T-helper 2 cell (primary cell): ENCODE results near the gene CENPB.
"Not testable (repeated sequence)": the region's sequence is repeated elsewhere in the genome, so short reads cannot be mapped to it uniquely, and the experiment has no call there.

Experiments used
- DNase-seq, 5 experiments: peaks; one replicate each; pipeline versions ENCODE4 v3.0.0 to v3.0.0-alpha.2; 2012 to 2022
- total RNA-seq, 2 donors: gene quantifications; one replicate each; lab custom pipeline; 2026; lab: John Stamatoyannopoulos, UW

Gene CENPB, protein sequence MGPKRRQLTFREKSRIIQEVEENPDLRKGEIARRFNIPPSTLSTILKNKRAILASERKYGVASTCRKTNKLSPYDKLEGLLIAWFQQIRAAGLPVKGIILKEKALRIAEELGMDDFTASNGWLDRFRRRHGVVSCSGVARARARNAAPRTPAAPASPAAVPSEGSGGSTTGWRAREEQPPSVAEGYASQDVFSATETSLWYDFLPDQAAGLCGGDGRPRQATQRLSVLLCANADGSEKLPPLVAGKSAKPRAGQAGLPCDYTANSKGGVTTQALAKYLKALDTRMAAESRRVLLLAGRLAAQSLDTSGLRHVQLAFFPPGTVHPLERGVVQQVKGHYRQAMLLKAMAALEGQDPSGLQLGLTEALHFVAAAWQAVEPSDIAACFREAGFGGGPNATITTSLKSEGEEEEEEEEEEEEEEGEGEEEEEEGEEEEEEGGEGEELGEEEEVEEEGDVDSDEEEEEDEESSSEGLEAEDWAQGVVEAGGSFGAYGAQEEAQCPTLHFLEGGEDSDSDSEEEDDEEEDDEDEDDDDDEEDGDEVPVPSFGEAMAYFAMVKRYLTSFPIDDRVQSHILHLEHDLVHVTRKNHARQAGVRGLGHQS
- total RNA-seq, result 43.7 to 48.6 reads per million in 2 donors

DNA sequence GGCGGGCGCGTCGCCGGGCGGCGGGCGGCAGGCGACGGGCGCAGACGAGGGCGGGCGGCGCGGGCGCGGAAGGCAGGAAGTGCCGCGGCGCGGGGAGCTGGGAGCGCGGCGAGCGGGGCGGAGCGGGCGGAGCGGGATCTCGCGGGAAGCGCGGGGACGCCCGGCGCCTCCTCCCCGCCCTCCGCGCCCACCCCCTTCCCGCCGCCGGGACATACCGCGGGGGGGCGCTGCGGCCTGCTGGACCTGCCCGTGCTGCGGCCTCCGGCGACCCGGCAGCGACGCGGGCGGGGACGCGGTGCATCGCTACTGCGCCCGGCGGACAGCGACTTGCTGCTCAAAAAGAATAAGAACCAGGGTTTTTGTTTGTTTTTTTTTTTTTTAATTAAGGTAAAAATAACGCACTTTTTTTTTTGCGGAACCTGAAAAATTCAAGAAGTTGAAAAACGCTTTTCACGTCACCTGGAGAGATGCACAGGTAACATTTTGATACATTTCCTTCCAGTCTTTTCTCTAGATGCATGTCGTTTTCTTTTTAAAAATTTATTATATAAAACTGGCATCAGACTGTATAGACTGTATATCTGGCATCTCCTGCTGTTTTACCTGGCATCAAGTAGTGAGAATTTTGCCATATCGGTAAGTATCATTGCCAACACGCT, at the start of gene CENPB:
Gene CENPB, minus strand, starts transcription at position 76 of the 659 bp plus-strand sequence. CDS start 257 bp downstream, outside the sequence.
- DNase-seq, result peak; percentile 84 to 93 (median 85)

- DNase-seq, result no peak
Measured at GRCh38 chr20:3836132-3836531, 49.6 kb upstream of the CENPB start.

- not testable (repeated sequence) for DNase-seq
Measured at GRCh38 chr20:3829891-3830290, 43.4 kb upstream of the CENPB start.

DNA sequence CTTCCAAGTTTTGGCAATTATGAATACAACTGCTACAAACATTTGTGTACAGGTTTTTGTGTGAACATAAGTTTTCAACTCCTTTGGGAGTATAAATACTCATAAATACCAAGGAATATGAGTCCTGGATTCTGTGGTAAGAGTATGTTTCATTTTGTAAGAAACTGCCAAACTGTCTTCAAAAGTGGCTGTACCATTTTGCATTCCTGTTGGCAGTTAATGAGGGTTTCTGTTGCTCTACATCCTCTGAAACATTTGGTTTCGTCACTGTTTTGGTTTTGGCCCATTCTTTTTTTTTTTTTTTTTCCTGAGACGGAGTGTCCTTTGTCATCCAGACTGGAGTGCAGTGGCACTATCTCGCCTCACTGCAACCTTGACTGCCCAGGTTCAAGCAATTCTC, 42.3 kb upstream of the CENPB start:
- no peak for DNase-seq

- DNase-seq, result no peak
Measured at GRCh38 chr20:3826420-3826819, 39.9 kb upstream of the CENPB start.

DNA sequence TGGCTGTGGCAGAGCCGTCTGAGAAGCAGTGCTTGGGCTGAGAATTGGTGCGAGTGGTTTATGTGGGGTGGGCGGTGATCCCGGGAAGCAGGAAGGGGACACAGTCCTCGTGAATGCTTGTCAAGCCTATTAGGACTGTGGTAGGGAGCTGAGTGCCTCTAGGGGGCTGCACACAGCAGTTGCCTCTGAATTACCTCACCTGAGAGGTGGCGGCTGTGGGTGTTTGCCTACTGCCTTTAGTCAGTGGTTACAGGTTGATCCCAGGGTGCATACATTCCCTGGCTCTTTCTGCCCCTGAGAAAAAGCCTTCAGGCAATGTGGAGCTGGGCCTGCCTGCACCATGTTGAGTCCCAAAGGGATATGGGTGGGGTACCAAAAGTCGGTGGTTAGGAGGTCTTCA, 39.0 kb upstream of the CENPB start:
- DNase-seq, result no peak

DNA sequence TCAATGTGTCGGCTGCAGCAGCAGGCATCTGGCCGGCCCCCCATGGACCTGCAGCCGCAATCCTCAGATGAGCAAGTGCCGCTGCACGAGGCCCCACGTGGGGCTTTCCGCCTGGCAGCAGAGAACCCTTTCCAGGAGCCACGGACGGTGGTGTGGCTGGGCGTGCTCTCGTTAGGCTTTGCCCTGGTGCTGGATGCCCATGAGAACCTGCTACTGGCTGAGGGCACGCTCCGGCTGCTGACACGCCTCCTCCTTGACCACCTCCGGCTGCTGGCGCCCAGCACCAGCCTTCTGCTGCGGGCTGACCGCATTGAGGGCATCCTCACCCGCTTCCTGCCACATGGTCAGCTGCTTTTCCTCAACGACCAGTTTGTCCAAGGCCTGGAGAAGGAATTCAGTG, 37.3 kb upstream of the CENPB start:
- DNase-seq, result no peak

DNA sequence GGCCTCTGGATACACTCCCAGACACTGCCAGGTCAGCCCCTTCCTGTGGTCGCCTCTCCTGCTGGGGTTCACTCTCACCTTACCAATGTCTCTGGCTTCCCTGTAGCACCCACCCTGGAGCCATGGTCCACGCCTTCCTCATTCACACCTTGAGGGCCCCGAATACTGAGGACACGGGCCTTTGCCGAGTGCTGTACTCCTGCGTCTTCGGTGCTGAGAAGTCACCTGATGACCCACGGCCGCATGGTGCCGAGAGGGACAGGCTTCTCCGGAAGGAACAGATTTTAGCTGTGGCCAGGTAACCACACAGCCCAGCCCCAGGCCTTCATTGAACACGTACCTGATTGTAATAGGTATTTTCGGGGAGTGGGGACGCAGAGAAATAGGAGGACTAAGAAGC, 35.5 kb upstream of the CENPB start:
- no peak for DNase-seq

DNA sequence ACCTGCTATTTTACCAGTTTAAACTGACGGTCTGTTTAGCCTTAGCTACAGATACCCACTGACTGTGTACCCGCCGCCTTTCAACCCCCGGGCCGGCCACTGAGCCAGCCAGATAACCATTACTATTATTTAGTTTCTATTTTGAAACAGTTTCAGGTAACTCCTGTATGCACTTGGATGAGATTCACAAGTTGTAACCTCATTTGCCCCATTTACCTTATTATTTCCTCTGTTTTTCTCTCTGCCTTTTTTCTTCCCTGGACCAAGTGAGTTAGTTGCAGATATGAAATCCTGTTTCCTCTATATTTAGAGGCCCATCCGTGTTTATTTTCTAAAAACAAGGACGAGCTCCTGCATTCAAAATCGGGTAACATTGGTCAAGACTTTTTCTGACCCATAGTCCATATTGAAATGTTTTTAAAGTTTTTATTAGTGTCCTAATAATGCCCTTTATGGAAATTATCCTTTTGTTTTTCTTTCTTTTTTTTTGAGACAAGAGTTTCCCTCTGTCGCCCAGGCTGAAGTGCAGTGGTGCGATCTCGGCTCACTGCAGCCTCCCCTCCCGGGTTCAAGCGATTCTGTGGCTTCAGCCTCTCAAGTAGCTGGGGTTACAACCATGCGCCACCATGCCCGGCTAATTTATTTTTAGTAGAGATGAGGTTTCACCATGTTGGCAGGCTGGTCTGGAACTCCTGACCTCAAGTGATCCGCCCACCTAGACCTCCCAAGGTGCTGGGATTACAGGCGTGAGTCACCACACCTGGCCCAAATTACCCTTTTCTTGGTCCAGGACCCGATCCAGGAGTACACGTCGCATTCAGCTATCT, 34.6 kb upstream of the CENPB start:
- no peak for DNase-seq

DNA sequence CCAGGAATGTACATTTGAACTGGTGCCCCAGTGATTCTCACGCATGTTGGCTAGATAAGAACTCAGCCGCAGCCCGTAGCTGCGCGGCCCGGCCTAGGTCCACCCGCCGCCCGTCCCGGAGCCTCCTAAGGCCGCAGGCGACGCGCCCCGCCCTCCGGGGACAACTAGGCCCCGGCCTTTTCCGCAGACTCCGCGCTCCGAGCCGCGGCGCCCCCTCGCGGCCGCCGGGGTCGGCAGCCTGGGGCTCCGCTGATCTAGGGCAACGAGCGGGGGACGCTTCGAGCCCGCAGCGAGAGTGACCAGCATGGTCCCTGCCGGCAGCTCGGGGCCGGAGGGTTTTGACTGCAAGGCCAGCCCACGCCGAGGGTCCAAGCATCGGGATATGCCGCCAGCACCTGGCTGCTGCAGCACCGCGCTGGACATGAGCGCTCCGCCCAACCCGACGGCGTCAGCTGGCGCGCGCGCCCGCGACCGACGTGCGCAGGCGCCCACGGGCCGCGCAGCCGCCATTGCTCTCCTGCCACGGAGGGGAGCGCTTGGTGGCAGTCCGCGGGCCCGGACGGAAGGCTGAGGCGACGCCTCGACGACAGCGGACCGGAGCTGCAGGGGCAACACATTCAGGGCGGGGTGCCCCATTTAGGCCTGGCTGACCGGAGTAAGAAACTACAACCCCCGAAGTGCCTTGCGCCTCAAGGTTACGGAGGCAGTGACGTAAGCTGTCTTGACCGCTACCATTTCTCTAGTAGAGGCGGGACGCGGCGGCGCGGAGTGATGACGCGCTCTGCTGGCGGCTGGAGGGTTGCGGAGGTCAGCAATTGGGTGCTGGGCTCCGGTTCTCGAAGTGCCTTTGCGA, 33.7 kb upstream of the CENPB start, which contains the start of gene AP5S1:
Gene AP5S1, plus strand, starts transcription at position 500 of the 853 bp plus-strand sequence. CDS start 1,571 bp downstream, outside the sequence.
- DNase-seq, result peak; percentile 80 to 94 (median 87)

DNA sequence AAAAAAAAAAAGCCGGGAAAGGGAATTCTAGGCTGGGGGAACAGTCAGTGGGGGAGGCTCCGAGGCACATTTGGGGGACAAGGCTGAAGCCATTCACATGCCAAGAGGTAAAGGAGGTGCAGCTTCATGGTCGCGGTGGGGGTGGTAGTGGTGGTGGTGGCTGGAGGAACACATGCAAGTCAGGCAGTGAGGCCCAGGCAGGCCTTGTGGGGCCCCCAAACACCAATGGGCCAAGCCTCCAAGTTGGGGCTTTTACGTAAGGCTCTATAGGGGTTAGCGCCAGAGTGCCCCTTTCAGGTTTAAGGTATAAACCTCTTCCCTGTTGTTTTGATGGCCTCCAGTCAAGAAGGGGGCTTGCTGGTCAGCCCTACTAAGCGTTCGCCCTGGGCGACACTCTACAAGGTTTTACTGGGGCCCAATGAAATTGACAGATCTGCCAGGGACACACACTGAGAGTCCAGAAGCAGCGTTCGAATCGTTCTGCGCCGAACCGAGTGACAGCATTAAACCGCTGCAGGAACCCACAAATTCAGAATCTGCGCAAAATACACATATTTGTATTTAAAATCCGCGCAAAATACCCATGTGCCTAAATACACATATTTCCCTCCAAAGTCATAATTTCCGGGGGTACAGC, 33.0 kb upstream of the CENPB start:
- no peak for DNase-seq

DNA sequence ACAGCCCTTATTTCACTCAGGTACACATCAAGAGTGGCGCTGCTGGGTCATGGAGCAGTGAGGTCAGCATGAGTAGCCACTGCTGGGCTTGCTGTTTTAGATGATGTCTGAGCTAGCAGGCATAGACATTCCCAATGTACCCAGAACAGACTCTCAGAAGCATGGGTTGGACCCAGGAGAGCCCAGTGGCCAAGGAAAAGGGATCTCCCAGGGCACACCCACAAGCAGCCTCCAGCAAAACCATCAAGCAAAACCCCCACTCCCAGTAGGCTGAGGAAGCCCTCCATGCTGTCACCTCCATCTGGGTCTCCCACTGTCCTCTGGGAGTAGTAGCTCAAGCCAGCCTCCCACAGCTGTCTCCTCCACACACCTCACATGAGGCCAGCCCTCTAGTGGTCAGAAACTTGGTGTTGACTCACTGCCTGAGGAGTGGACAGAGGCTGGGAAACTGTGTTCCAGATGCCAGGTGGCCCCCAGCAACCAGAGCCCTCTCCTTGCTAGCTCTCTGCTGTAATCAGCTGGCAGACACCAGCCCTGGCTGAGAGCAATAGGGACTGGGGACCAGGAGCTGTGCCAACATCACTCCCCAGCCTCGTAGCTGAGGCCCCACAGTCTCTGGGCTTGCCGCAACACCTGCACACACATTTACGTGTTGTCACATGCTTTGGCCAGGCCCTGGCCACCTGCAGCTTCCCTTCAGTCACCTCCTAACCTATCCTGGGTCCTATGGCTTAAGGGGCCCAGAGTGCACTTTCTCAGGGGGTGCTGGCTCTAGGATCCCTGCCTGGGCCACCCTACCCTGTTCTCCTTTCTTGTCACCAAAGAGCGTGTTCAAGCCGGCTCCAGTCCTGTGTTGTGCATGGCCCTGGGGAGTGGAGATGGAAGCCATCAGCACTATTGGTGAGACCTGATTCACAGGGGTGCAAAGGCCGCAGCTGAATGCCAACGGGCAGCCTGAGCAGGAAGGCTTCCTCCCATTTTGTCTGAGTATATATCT, 31.9 kb upstream of the CENPB start:
- peak in 1 of 5 experiments; percentile 32 for DNase-seq

- peak in 2 of 5 experiments; percentile 54 to 92 for DNase-seq
Measured at GRCh38 chr20:3815703-3816315, 29.3 kb upstream of the CENPB start.

GRCh38 chr20:3814928-3815495, 28.5 kb upstream of the CENPB start:
- DNase-seq, result no peak

DNA sequence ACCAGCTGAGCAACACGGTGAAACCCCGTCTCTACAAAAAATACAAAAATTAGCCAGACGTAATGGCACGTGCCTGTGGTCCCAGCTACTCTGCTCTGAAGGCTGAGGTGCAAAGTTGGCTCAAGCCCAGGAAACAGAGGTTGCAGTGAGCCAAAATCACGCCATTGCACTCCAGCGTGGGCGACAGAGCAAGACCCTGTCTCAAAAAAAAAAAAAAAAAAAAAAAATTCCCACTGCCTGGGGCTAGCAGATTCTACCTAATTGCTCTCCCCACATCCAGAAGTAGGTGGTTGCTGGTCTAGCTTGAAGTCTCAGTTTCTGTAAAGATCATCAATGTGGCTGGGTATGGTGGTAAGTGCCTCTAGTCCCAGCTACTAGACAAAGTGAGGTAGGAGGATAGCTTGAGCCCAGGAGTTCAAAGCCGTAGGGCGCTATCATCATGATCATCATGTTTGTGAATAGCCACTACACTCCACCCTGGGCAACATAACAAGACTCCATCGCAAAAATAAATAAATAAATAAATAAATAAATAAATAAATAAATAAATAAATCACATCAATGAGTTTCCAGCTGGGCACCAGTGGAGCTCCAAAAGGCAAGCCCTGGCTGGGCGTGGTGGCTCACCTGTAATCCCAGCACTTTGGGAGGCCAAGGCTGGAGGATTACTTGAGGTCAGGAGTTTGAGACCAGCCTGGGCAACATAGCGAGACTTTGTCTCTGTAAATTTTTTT, 27.5 kb upstream of the CENPB start:
- peak in 2 of 5 experiments; percentile 43 to 76 for DNase-seq

GRCh38 chr20:3812975-3813847, 26.7 kb upstream of the CENPB start:
- DNase-seq, result peak in 1 of 5 experiments; percentile 32

DNA sequence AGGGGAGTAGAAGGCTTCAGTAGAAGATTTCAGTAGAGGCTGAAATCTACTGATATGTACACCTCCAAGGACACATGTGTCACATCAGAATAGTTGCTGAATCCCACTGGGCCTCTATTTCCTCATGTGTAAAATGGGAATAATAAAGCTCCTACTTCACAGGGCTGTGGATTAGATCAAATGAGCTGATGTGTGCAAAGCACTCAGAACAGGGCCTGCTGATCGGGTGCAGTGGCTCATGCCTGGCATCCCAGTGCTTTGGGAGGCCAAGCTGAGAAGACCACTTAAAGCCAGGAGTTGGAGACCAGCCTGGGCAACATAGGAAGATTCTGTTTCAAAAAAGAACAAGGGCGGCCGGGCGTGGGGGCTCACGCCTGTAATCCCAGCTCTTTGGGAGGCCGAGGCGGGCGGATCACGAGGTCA, 25.7 kb upstream of the CENPB start:
- no peak for DNase-seq
